NCI-H345 (cell line): ENCODE results near the gene DKKL1.
A peak's percentile ranks its signal among the peaks of the same experiment; 100 is the strongest.

Source experiments
- DNase-seq: peaks from one replicate; lab custom pipeline; 2025; lab: John Stamatoyannopoulos, UW

The DKKL1 gene

GRCh38 chr19:49338023-49338677, 25.5 kb upstream of the DKKL1 start:
- DNase-seq, result no peak

- peak; percentile 38 for DNase-seq
Measured at GRCh38 chr19:49338691-49339300, 24.9 kb upstream of the DKKL1 start.

GRCh38 chr19:49339301-49340068, 24.2 kb upstream of the DKKL1 start:
- peak; percentile 60 for DNase-seq

GRCh38 chr19:49340069-49340864, 23.4 kb upstream of the DKKL1 start:
- peak; percentile 70 for DNase-seq

GRCh38 chr19:49340865-49341718, 22.6 kb upstream of the DKKL1 start:
- no peak for DNase-seq

GRCh38 chr19:49342291-49342721, 21.4 kb upstream of the DKKL1 start:
- no peak for DNase-seq

- DNase-seq, result no peak
Measured at GRCh38 chr19:49343123-49343522, 20.6 kb upstream of the DKKL1 start.

- no peak for DNase-seq
Measured at GRCh38 chr19:49344505-49345423, 18.9 kb upstream of the DKKL1 start.

- no peak for DNase-seq
Measured at GRCh38 chr19:49347191-49347590, 16.5 kb upstream of the DKKL1 start.

- DNase-seq, result no peak
Measured at GRCh38 chr19:49347835-49348234, 15.8 kb upstream of the DKKL1 start.

- no peak for DNase-seq
Measured at GRCh38 chr19:49348305-49349189, 15.1 kb upstream of the DKKL1 start.

GRCh38 chr19:49349567-49349966, 14.1 kb upstream of the DKKL1 start:
- DNase-seq, result no peak

- DNase-seq, result no peak
Measured at GRCh38 chr19:49355909-49356353, 7.7 kb upstream of the DKKL1 start.

- DNase-seq, result no peak
Measured at GRCh38 chr19:49356382-49356781, 7.3 kb upstream of the DKKL1 start.

- DNase-seq, result no peak
Measured at GRCh38 chr19:49357186-49357585, 6.5 kb upstream of the DKKL1 start.

- DNase-seq, result no peak
Measured at GRCh38 chr19:49359851-49360820, 3.5 kb upstream of the DKKL1 start.

- DNase-seq, result no peak
Measured at GRCh38 chr19:49361438-49362047, 2.1 kb upstream of the DKKL1 start.
